Osteocyte (in vitro differentiated cells): Measurements from ENCODE around the gene GREM1. TPM values are rescaled to one million over a fixed set of nuclear protein-coding genes. Genes with fewer than 3 reads are reported as not detected.

ENCODE experiments used
- DNase-seq: peaks from one replicate; pipeline ENCODE4 v3.0.0; 2021; ENCODE audit warnings: mixed read lengths; ENCODE audit not compliant: unreplicated experiment; ENCODE audit errors: extremely low spot score
- H3K27ac Mint-ChIP-seq: one replicate; pipeline ENCODE4 v1.8.0; 2021; ENCODE audit warnings: mild to moderate bottlenecking, mixed read lengths; ENCODE audit not compliant: unreplicated experiment
- H3K27me3 Mint-ChIP-seq: one replicate; pipeline ENCODE4 v1.8.0; 2021; ENCODE audit warnings: mixed read lengths; ENCODE audit not compliant: unreplicated experiment
- H3K36me3 Mint-ChIP-seq: one replicate; pipeline ENCODE4 v1.8.0; 2021; ENCODE audit warnings: mixed read lengths; ENCODE audit not compliant: unreplicated experiment
- H3K4me1 Mint-ChIP-seq: one replicate; pipeline ENCODE4 v1.8.0; 2021; ENCODE audit warnings: mixed read lengths; ENCODE audit not compliant: unreplicated experiment
- H3K4me3 Mint-ChIP-seq: one replicate; pipeline ENCODE4 v1.8.0; 2021; ENCODE audit warnings: mild to moderate bottlenecking, moderate library complexity, mixed read lengths; ENCODE audit not compliant: unreplicated experiment
- H3K9me3 Mint-ChIP-seq: one replicate; pipeline ENCODE4 v1.8.0; 2021; ENCODE audit warnings: mixed read lengths; ENCODE audit not compliant: unreplicated experiment
- total RNA-seq: library from RNA; stranded (reverse); gene quantifications from 2 replicates; pipeline ENCODE4 v1.2.1, GENCODE V29; 2021
- TF ChIP-seq, protein P1 (sequence below): fragments of 200-600 bp; sonication (generic); IDR thresholded peaks from 2 replicates; pipeline ENCODE4 v1.5.0; 2021; ENCODE audit warnings: antibody characterized with exemption, mild to moderate bottlenecking, moderate library complexity

Gene GREM1
- total RNA-seq, 1 donor from 2014 or later = 252 TPM

DNA sequence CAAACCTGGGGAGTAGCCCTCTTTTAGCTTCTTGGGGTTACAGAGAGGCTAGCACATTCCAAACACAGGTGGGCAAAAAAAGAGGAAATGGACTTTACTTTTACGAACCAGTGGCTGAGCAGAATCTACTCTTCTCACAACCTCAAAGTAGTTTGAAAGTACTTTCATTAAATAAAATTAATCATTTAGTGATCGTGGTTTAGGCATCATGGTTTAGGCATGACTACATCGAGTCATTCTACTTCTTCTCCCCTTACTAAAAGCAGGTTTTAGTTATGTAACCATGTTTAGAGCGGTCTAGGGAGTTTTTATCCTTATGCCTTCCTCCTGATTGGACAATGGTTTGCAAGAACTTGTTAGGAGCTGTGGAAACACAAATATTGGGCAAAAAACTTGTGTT lies 2.5 kb upstream of the GREM1 start:
- H3K36me3 Mint-ChIP-seq = peaks cover 4% of the 10 kb centered on the region
- TF ChIP-seq, protein P1, sequence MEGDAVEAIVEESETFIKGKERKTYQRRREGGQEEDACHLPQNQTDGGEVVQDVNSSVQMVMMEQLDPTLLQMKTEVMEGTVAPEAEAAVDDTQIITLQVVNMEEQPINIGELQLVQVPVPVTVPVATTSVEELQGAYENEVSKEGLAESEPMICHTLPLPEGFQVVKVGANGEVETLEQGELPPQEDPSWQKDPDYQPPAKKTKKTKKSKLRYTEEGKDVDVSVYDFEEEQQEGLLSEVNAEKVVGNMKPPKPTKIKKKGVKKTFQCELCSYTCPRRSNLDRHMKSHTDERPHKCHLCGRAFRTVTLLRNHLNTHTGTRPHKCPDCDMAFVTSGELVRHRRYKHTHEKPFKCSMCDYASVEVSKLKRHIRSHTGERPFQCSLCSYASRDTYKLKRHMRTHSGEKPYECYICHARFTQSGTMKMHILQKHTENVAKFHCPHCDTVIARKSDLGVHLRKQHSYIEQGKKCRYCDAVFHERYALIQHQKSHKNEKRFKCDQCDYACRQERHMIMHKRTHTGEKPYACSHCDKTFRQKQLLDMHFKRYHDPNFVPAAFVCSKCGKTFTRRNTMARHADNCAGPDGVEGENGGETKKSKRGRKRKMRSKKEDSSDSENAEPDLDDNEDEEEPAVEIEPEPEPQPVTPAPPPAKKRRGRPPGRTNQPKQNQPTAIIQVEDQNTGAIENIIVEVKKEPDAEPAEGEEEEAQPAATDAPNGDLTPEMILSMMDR = no peak
- peaks cover 22% of the 10 kb centered on the region for H3K4me1 Mint-ChIP-seq
- no peak overlapping the region for H3K27ac Mint-ChIP-seq
- H3K4me3 Mint-ChIP-seq = no peak overlapping the region
- DNase-seq = no peak
- H3K9me3 Mint-ChIP-seq = no peaks in the 10 kb centered on the region
- no peaks in the 10 kb centered on the region for H3K27me3 Mint-ChIP-seq

- H3K4me1 Mint-ChIP-seq = peaks cover 33% of the 10 kb centered on the region
- DNase-seq = no peak
- peak overlapping the region; percentile 85 for H3K4me3 Mint-ChIP-seq
- H3K9me3 Mint-ChIP-seq = no peaks in the 10 kb centered on the region
- peaks cover 4% of the 10 kb centered on the region for H3K36me3 Mint-ChIP-seq
- H3K27me3 Mint-ChIP-seq = no peaks in the 10 kb centered on the region
- TF ChIP-seq, protein P1 = no peak
- peak overlapping the region; percentile 72 for H3K27ac Mint-ChIP-seq
These were observed 1.4 kb upstream of the GREM1 start for GRCh38 chr15:32716216-32716914.

DNA sequence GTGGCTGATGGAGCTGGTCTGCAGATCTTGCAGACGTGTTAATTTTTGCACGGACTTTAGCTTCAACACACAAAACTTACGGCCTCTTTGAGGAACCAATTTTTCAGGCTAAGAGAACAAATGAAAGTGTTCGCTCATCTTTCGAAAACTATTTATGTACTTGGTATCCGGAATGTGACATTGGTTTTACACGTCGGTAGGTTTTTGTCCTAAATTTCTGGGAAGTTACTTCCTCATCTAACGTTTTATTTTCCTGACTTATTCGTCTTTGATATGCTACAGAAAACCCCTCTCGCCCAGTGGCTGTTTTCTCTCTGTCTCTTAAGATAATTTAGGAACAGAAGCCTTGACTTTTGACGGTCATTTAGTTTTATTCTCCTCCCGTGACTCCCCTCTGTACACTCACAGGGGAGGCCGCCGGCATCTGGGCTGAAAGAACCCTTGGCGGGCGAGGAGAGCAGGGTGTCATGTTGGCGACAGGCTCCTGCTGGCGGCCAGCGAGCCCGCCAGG lies 834 bp upstream of the GREM1 start:
- DNase-seq = no peak
- Mint-ChIP-seq H3K9me3 (no peaks in the 10 kb centered on the region), H3K27ac (peak overlapping the region; percentile 72), H3K4me1 (peaks cover 39% of the 10 kb centered on the region), H3K36me3 (peaks cover 7% of the 10 kb centered on the region), H3K27me3 (no peaks in the 10 kb centered on the region), H3K4me3 (peak overlapping the region; percentile 85)
- TF ChIP-seq, protein P1 = no peak

DNA sequence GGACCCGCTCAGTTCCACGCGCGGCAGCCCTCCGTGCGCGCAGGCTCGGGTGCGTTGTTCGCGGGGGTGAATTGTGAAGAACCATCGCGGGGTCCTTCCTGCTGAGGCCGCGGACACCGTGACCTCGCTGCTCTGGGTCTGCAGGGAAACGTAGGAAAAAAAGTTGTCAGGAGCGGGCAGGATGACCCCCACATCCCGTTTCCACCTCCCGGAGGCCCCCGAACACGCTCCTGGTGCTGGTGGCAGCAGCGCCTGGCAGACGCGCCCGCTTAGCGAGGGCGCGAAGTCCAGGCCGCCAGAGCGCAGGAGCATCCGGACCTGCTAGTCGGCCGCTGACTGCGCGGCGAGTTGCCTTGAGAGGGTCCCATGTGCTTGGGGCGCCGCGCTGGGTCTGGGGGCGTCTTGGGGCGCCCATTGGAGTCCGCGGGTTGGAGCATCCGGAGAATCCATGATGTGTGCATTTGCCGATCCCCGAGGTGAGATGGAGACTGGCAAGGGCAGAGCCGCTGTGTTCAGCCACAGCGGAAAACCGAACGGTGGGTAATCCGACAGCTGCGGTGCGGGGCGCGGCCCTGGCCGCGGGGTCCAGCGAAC lies 520 bp downstream of the GREM1 start:
- peak overlapping the region; percentile 88 for H3K4me3 Mint-ChIP-seq
- H3K27me3 Mint-ChIP-seq = no peaks in the 10 kb centered on the region
- H3K4me1 Mint-ChIP-seq = peaks cover 53% of the 10 kb centered on the region
- DNase-seq = no peak
- peaks cover 14% of the 10 kb centered on the region for H3K36me3 Mint-ChIP-seq
- H3K9me3 Mint-ChIP-seq = no peaks in the 10 kb centered on the region
- H3K27ac Mint-ChIP-seq = peak overlapping the region; percentile 92
- TF ChIP-seq, protein P1 = no peak
